ENCODE data around the gene CXCL8.

Gene CXCL8

DNA sequence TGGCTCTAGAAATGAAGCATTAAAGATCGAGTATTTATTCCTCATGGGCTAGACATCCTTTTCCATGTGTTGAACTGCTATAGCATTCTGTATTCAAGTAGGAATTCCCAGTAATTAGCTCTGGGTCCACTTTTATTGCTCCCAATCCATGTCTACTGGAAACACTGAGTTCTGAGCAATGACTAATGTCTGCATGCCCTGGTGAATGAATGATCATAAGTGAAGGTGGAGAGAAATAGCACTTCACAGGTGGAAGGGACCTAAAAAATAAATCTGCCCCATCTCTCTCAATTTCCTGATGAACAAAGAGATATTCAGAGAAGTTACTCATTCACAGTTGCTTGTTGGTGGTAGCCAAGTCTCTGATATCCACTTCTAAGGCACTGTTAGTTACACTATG lies 34.6 kb upstream of the CXCL8 start:
- H3K9ac ChIP-seq (ENCODE audit: low read length): no peak overlapping the region
- H3K27me3 ChIP-seq (ENCODE audit: control insufficient read depth in 1 of 2, insufficient read depth in 2 of 2, low read length in 2 of 2): no peaks in the 10 kb centered on the region
- peaks cover 17% of the 10 kb centered on the region for H3K4me1 ChIP-seq (ENCODE audit: insufficient read depth, low read length)
- H3K4me3 ChIP-seq (ENCODE audit: low read depth in 1 of 2, low read length in 2 of 2): no peak overlapping the region
- H3K36me3 ChIP-seq (ENCODE audit: insufficient read depth, low read length): no peaks in the 10 kb centered on the region
- no peaks in the 10 kb centered on the region for H3K9me3 ChIP-seq (ENCODE audit: low read length)
- H3K27ac ChIP-seq (ENCODE audit: low read depth, low read length): no peak overlapping the region

DNA sequence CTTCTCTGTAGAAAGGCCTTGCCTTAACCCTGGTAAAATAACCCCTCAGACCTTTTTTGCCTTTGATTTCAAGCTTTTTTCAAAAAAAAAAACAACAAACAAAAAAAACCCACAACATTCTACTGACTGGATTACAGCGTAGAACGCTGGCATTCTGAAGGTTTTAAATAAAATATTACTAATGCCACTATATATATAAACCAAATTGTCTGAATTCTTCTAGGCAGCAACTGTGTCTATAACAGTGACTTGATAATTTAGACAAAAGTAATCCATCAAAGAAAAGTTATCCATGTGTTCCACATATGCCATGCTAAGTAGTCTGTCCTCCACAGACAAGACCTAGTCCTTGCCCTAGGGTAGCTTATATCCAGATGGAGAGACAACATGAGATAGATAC lies 33.6 kb upstream of the CXCL8 start:
- peaks cover 17% of the 10 kb centered on the region for H3K4me1 ChIP-seq (ENCODE audit: insufficient read depth, low read length)
- H3K36me3 ChIP-seq (ENCODE audit: insufficient read depth, low read length): no peaks in the 10 kb centered on the region
- H3K9me3 ChIP-seq (ENCODE audit: low read length): no peaks in the 10 kb centered on the region
- no peaks in the 10 kb centered on the region for H3K27me3 ChIP-seq (ENCODE audit: control insufficient read depth in 1 of 2, insufficient read depth in 2 of 2, low read length in 2 of 2)
- no peak overlapping the region for H3K27ac ChIP-seq (ENCODE audit: low read depth, low read length)
- no peak overlapping the region for H3K9ac ChIP-seq (ENCODE audit: low read length)
- no peak overlapping the region for H3K4me3 ChIP-seq (ENCODE audit: low read depth in 1 of 2, low read length in 2 of 2)

DNA sequence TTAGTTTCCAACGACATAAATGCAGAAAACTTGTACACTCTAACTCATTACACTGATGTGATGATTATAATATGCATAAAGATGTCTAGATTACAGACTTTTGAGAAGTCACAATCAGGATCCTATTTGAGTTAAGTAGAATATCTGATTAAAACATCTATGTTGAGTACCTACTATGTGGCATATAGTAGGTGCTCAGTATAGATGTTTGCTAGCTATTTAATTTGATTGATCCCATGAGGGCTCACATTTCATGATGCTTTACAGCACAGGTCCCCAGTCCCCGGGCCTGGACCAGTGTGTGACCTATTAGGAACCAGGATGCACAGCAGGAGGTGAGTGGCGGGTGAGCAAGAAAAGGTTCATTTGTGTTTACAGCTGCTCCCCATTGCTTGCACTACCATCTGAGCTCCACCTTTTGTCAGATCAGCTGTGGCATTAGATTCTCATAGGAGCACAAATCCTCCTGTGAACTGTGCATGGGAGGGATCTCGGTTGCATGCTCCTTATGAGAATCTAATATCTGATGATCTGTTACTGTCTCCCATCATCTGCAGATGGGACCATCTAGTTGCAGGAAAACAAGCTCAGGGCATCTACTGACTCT lies 33.0 kb upstream of the CXCL8 start:
- Histone ChIP-seq H3K9ac (ENCODE audit: low read length) (no peak overlapping the region), H3K27me3 (ENCODE audit: control insufficient read depth in 1 of 2, insufficient read depth in 2 of 2, low read length in 2 of 2) (no peaks in the 10 kb centered on the region), H3K4me1 (ENCODE audit: insufficient read depth, low read length) (peaks cover 17% of the 10 kb centered on the region), H3K9me3 (ENCODE audit: low read length) (no peaks in the 10 kb centered on the region), H3K4me3 (ENCODE audit: low read depth in 1 of 2, low read length in 2 of 2) (no peak overlapping the region), H3K36me3 (ENCODE audit: insufficient read depth, low read length) (no peaks in the 10 kb centered on the region), H3K27ac (ENCODE audit: low read depth, low read length) (no peak overlapping the region)

DNA sequence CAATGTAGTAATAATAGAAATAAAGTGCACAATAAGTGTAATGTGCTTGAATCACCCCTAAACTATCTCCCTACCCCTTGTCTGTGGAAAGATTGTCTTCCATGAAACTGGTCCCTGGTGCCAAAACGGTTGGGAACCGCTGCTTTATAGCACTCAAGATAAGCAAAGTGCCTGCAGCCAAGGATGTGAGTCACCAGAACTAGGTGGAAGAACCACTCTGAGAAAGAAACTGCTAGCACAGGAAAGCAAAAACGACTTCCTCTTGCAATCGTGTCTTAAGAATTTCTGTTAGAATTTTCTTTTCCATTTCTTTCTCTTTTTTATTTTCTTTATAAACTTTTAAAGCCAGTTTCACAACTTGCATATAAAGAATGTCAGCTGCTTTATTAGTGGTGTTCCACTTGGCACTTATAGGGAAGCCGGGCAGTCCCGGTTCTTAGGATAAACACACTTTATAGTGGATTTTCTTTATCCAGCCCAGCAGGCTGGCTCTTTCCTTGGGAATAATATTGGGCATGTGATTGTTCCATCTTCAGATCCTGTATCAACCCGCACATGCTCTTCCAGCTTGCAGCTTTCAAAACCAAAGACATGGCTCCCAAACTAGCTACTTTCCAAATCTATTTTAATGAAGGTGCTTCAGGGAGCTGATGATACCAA lies 32.3 kb upstream of the CXCL8 start:
- Histone ChIP-seq H3K4me1 (ENCODE audit: insufficient read depth, low read length) (peaks cover 17% of the 10 kb centered on the region), H3K36me3 (ENCODE audit: insufficient read depth, low read length) (no peaks in the 10 kb centered on the region), H3K9me3 (ENCODE audit: low read length) (no peaks in the 10 kb centered on the region), H3K9ac (ENCODE audit: low read length) (no peak overlapping the region), H3K27me3 (ENCODE audit: control insufficient read depth in 1 of 2, insufficient read depth in 2 of 2, low read length in 2 of 2) (no peaks in the 10 kb centered on the region), H3K27ac (ENCODE audit: low read depth, low read length) (no peak overlapping the region), H3K4me3 (ENCODE audit: low read depth in 1 of 2, low read length in 2 of 2) (no peak overlapping the region)

DNA sequence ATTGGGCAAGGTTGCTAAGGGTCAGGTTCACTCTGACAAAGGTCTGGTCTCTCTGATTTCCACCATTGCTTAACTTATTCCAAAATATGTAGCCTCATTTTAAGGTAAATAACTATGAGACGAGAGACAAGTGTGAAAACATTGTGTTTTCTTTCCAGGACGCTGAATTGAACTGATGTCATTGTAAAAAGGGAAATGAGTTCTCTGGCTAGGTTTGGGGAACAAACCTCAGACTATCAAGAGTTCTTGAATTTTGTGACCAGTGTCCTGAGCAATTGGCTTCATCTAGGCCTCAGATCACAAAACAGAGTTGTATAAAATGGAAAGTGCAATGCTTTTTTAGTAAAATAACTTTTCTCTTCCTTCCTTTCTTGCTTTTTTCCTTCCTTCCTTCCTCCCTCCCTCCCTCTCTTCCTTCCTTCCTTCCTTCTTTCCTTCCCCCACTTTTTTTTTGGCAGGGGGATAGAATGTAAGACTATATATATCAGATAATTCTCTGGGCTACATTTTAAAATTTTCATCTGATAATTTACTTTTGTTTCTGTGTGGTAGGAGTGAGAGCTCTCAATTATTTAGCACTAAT lies 30.8 kb upstream of the CXCL8 start:
- Histone ChIP-seq H3K27ac (ENCODE audit: low read depth, low read length) (no peak overlapping the region), H3K36me3 (ENCODE audit: insufficient read depth, low read length) (no peaks in the 10 kb centered on the region), H3K9me3 (ENCODE audit: low read length) (no peaks in the 10 kb centered on the region)

DNA sequence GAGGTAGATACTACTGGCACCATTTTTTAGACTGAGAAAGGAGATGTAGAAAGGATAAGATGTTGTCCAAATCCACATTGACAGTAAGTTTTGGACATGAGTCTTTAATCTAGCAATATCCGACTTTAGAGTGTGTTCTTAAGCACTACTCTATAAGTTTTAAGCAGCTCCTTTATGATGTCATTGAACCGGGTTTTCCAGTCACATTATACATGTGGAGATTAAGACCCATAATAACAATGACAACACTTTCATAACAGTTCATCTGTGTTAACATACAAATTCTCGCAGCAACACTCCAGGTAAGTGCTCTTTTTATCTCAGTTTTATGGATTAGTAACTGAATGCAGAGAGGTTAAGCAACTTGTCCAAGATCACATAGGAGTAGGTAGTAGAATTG lies 30.3 kb upstream of the CXCL8 start:
- H3K36me3 ChIP-seq (ENCODE audit: insufficient read depth, low read length): no peaks in the 10 kb centered on the region
- no peaks in the 10 kb centered on the region for H3K27me3 ChIP-seq (ENCODE audit: control insufficient read depth in 1 of 2, insufficient read depth in 2 of 2, low read length in 2 of 2)
- H3K9ac ChIP-seq (ENCODE audit: low read length): no peak overlapping the region
- no peaks in the 10 kb centered on the region for H3K9me3 ChIP-seq (ENCODE audit: low read length)
- H3K4me1 ChIP-seq (ENCODE audit: insufficient read depth, low read length): peaks cover 11% of the 10 kb centered on the region
- H3K4me3 ChIP-seq (ENCODE audit: low read depth in 1 of 2, low read length in 2 of 2): no peak overlapping the region
- no peak overlapping the region for H3K27ac ChIP-seq (ENCODE audit: low read depth, low read length)

More for the DNA sequence above, 30.8 kb upstream of the CXCL8 start:
- no peaks in the 10 kb centered on the region for H3K27me3 ChIP-seq (ENCODE audit: control insufficient read depth in 1 of 2, insufficient read depth in 2 of 2, low read length in 2 of 2)
- H3K4me1 ChIP-seq (ENCODE audit: insufficient read depth, low read length): peaks cover 11% of the 10 kb centered on the region
- H3K9ac ChIP-seq (ENCODE audit: low read length): no peak overlapping the region
- no peak overlapping the region for H3K4me3 ChIP-seq (ENCODE audit: low read depth in 1 of 2, low read length in 2 of 2)

DNA sequence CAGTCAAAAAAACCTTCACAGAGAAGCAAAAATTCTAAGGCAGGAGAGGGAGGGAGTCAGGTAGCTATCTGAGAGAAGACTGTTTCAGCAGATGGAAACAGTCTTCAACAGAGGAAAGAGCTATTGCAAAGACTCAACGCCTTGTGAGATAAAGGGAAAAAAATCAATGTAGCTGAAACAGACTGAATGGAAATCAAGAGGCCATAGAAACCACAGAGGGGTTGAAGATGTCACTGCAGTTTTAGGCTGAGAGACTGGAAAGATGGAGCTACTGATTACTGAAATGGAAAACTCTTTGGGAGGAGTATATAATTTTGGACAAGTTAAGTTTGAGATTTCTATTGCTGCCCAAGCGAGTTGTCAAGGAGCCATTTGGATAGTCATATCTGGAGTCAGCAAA lies 28.4 kb upstream of the CXCL8 start:
- Histone ChIP-seq H3K36me3 (ENCODE audit: insufficient read depth, low read length) (no peaks in the 10 kb centered on the region), H3K27me3 (ENCODE audit: control insufficient read depth in 1 of 2, insufficient read depth in 2 of 2, low read length in 2 of 2) (no peaks in the 10 kb centered on the region), H3K9ac (ENCODE audit: low read length) (no peak overlapping the region), H3K9me3 (ENCODE audit: low read length) (no peaks in the 10 kb centered on the region), H3K4me3 (ENCODE audit: low read depth in 1 of 2, low read length in 2 of 2) (no peak overlapping the region), H3K27ac (ENCODE audit: low read depth, low read length) (no peak overlapping the region), H3K4me1 (ENCODE audit: insufficient read depth, low read length) (peaks cover 6% of the 10 kb centered on the region)

DNA sequence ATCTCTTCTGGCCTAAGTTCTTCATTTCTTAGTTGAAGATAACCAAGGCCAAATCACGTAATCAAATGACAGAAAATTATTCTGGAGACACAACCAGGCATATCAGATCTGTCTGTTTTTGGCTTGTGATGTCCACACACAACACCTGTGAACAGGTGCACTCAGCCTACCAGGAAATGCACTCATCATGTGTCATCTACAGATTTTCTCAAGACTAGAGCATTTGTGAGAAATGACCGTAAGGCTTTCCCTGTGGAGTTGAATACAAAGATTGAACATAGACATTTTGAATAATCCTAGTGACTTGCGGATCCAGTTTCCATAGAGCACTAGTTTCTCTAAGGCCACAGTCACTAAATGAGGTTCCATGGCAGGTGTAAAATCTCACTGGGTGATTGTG lies 26.7 kb upstream of the CXCL8 start:
- no peak overlapping the region for H3K9ac ChIP-seq (ENCODE audit: low read length)
- no peaks in the 10 kb centered on the region for H3K27me3 ChIP-seq (ENCODE audit: control insufficient read depth in 1 of 2, insufficient read depth in 2 of 2, low read length in 2 of 2)
- no peaks in the 10 kb centered on the region for H3K9me3 ChIP-seq (ENCODE audit: low read length)
- no peak overlapping the region for H3K27ac ChIP-seq (ENCODE audit: low read depth, low read length)
- H3K36me3 ChIP-seq (ENCODE audit: insufficient read depth, low read length): no peaks in the 10 kb centered on the region
- no peak overlapping the region for H3K4me3 ChIP-seq (ENCODE audit: low read depth in 1 of 2, low read length in 2 of 2)
- no peaks in the 10 kb centered on the region for H3K4me1 ChIP-seq (ENCODE audit: insufficient read depth, low read length)

DNA sequence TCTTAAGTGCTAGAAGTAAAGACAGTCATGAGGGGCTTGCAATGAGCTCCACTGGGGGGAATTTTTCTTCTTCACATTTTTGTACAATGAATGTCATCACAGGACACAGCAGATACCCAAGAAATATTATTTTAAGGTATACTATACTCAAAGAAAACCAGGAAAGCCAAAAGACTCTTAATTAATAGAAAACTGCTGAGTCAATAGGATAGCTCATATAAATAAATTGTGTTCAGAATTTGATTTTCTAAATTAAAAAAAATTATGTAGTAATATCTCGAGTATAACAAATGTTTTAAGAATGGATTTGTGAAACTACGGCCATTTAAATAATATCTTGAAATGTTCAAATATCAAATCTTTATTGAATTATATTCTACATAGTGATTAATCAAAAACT lies 25.7 kb upstream of the CXCL8 start:
- Histone ChIP-seq H3K27ac (ENCODE audit: low read depth, low read length) (no peak overlapping the region), H3K27me3 (ENCODE audit: control insufficient read depth in 1 of 2, insufficient read depth in 2 of 2, low read length in 2 of 2) (no peaks in the 10 kb centered on the region), H3K9ac (ENCODE audit: low read length) (no peak overlapping the region), H3K9me3 (ENCODE audit: low read length) (no peaks in the 10 kb centered on the region), H3K36me3 (ENCODE audit: insufficient read depth, low read length) (no peaks in the 10 kb centered on the region), H3K4me1 (ENCODE audit: insufficient read depth, low read length) (no peaks in the 10 kb centered on the region), H3K4me3 (ENCODE audit: low read depth in 1 of 2, low read length in 2 of 2) (no peak overlapping the region)

DNA sequence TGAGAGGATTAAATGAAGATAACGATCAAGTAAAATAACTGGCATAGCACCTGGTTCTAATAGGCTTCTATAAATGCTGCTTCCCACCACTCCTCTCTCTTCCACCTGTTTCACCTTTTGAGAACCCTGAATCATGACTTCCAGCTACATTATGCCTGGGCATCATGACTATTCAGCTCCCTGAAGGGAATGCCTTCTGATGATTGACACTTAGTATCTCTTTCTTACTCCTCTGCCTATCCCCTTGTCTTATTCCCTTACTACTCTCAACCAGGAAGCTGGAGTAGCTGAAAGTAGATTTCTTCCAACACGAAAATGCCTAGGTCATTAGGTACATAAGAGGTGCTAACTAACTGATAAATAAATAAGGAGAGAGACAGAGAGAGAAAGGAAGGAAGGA lies 24.7 kb upstream of the CXCL8 start:
- Histone ChIP-seq H3K27ac (ENCODE audit: low read depth, low read length) (no peak overlapping the region), H3K36me3 (ENCODE audit: insufficient read depth, low read length) (no peaks in the 10 kb centered on the region), H3K27me3 (ENCODE audit: control insufficient read depth in 1 of 2, insufficient read depth in 2 of 2, low read length in 2 of 2) (no peaks in the 10 kb centered on the region), H3K9ac (ENCODE audit: low read length) (no peak overlapping the region), H3K9me3 (ENCODE audit: low read length) (no peaks in the 10 kb centered on the region), H3K4me3 (ENCODE audit: low read depth in 1 of 2, low read length in 2 of 2) (no peak overlapping the region), H3K4me1 (ENCODE audit: insufficient read depth, low read length) (no peaks in the 10 kb centered on the region)

DNA sequence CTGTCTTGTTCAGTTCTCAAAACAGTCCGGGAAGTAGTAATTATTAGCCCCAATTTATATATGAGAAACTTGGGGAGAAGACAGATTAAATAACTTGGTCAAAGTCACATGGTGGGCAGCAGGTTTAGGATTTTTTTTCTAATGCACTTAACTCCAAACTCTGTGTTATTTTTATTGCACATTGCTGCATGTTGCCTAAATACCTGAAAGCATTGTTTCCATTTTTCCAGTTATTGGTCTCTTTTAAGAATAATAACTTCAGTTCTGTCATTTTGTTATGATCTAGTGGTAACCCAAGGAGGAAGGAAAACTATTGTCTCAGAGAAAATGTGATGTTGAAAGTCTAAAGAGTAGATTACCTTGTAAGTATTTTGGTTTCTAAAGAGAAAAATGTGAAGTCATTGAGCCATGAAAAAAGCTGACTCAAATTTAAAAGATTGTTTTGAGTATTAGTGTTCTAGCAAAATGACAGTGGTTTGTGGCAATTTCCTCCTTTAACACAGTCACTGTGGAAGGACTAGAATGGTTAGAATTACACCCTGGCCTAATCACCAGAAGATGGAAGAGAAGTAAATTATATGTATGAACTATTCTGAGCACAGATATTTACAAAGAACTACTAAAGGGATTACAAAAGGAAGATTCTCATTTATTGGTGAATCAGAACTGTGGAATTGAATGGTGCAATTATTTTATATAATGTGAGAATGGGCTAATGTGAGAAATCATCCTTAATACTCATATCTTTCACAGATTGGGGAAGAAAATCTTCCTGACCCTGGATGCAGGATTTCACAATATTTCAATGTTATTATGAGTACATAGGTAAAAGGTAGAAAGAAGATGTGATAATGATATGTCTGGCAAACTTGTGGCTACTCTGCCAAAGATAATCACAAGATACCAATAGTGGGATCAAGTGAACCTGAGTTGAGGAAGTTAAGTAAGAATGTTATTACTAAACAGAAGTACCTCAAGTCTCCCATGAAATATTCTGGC lies 21.7 kb upstream of the CXCL8 start:
- no peak overlapping the region for H3K9ac ChIP-seq (ENCODE audit: low read length)
- no peaks in the 10 kb centered on the region for H3K9me3 ChIP-seq (ENCODE audit: low read length)
- H3K27ac ChIP-seq (ENCODE audit: low read depth, low read length): no peak overlapping the region
- H3K36me3 ChIP-seq (ENCODE audit: insufficient read depth, low read length): no peaks in the 10 kb centered on the region
- H3K4me1 ChIP-seq (ENCODE audit: insufficient read depth, low read length): no peaks in the 10 kb centered on the region
- no peaks in the 10 kb centered on the region for H3K27me3 ChIP-seq (ENCODE audit: control insufficient read depth in 1 of 2, insufficient read depth in 2 of 2, low read length in 2 of 2)
- no peak overlapping the region for H3K4me3 ChIP-seq (ENCODE audit: low read depth in 1 of 2, low read length in 2 of 2)

Data from muscle layer of colon (tissue), 2 donors.